Measurements from ENCODE around the gene CDH13.

CDH13 gene

GRCh38 chr16:83279251-83279650 lies 652.5 kb downstream of the CDH13 start:
- no peak for DNase-seq (ENCODE audit: low read depth)
- H3K4me3 ChIP-seq (replicated peaks; ENCODE audit: low read depth, low read length), result no peak overlapping the region
- TF ChIP-seq, protein P1, sequence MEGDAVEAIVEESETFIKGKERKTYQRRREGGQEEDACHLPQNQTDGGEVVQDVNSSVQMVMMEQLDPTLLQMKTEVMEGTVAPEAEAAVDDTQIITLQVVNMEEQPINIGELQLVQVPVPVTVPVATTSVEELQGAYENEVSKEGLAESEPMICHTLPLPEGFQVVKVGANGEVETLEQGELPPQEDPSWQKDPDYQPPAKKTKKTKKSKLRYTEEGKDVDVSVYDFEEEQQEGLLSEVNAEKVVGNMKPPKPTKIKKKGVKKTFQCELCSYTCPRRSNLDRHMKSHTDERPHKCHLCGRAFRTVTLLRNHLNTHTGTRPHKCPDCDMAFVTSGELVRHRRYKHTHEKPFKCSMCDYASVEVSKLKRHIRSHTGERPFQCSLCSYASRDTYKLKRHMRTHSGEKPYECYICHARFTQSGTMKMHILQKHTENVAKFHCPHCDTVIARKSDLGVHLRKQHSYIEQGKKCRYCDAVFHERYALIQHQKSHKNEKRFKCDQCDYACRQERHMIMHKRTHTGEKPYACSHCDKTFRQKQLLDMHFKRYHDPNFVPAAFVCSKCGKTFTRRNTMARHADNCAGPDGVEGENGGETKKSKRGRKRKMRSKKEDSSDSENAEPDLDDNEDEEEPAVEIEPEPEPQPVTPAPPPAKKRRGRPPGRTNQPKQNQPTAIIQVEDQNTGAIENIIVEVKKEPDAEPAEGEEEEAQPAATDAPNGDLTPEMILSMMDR (IDR thresholded peaks at IDR 0.05; ENCODE audit: low read length, missing control alignments), result no peak

GRCh38 chr16:83285921-83286320 lies 659.2 kb downstream of the CDH13 start:
- DNase-seq (ENCODE audit: low read depth), result no peak
- H3K4me3 ChIP-seq (replicated peaks; ENCODE audit: low read depth, low read length), result no peak overlapping the region
- TF ChIP-seq, protein P1 (IDR thresholded peaks at IDR 0.05; ENCODE audit: low read length, missing control alignments), result no peak

GRCh38 chr16:83296505-83296904 lies 669.7 kb downstream of the CDH13 start:
- peak; percentile 23 for DNase-seq (ENCODE audit: low read depth)
- TF ChIP-seq, protein P1 (IDR thresholded peaks at IDR 0.05; ENCODE audit: low read length, missing control alignments), result no peak
- H3K4me3 ChIP-seq (replicated peaks; ENCODE audit: low read depth, low read length), result no peak overlapping the region

DNA sequence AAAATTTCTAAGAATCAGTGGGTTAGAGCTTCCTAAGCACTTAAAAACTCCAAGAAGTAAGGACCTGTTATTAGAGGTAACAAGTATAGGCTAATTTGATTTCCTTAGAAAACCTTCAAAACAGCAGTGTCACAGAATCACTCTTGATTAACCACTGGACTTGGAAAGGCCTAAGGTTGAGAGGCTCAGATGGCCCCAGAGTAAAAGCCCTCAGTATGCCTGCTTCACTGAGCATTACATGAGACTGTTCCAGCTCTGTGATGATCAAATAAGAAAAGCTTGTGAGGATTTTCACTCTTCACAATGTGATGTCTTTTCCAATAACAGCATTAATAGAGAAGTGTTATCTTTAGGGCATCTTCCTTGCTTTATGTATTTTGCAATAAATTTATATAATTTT lies 671.8 kb downstream of the CDH13 start:
- no peak overlapping the region for H3K4me3 ChIP-seq (replicated peaks; ENCODE audit: low read depth, low read length)
- no peak for DNase-seq (ENCODE audit: low read depth)
- TF ChIP-seq, protein P1 (IDR thresholded peaks at IDR 0.05; ENCODE audit: low read length, missing control alignments), result no peak

- TF ChIP-seq, protein P1 (IDR thresholded peaks at IDR 0.05; ENCODE audit: low read length, missing control alignments), result no peak
- no peak overlapping the region for H3K4me3 ChIP-seq (replicated peaks; ENCODE audit: low read depth, low read length)
- DNase-seq (ENCODE audit: low read depth), result no peak
These were observed 673.6 kb downstream of the CDH13 start for GRCh38 chr16:83300326-83300725.

DNA sequence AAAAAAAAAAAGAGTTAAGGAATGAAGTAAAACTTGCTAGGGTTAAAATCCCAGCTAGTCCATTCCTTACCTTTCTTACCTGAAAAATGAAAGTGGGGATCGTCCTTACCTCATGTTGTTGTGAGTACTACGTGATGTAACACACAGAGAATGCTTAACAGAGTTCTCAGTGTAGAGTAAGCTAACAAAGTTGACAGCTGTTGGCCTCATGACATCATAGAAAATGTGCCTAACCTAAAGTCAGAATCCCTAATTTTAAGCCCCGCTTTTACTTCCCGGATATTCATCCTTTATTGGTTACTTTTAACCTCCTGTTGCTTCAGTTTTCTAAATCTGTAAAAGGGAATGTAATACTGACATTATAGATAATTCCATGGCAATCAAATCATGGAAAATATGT lies 675.2 kb downstream of the CDH13 start:
- TF ChIP-seq, protein P1 (IDR thresholded peaks at IDR 0.05; ENCODE audit: low read length, missing control alignments), result no peak

GRCh38 chr16:83302853-83303252 lies 676.1 kb downstream of the CDH13 start:
- no peak for DNase-seq (ENCODE audit: low read depth)
- H3K4me3 ChIP-seq (replicated peaks; ENCODE audit: low read depth, low read length), result no peak overlapping the region
- TF ChIP-seq, protein P1 (IDR thresholded peaks at IDR 0.05; ENCODE audit: low read length, missing control alignments), result no peak

More for the DNA sequence above, 675.2 kb downstream of the CDH13 start:
- DNase-seq (ENCODE audit: low read depth), result peak; percentile 47
- H3K4me3 ChIP-seq (replicated peaks; ENCODE audit: low read depth, low read length), result no peak overlapping the region

All from fibroblast of pulmonary artery (primary cell).